Stimulated activated CD4-positive, alpha-beta T cell treated with anti-CD3 and anti-CD28 coated beads, Interleukin-1b, Interleukin-23, amount 100 ng/mL, for 1 hour (primary cell): ENCODE results near the gene MSRB1.

Experiments used
- DNase-seq, 2 donors: peaks; one replicate each; pipeline ENCODE4 v3.0.0-alpha.2; 2020; ENCODE audit warnings: low read depth in 2 of 2

MSRB1 gene

DNA sequence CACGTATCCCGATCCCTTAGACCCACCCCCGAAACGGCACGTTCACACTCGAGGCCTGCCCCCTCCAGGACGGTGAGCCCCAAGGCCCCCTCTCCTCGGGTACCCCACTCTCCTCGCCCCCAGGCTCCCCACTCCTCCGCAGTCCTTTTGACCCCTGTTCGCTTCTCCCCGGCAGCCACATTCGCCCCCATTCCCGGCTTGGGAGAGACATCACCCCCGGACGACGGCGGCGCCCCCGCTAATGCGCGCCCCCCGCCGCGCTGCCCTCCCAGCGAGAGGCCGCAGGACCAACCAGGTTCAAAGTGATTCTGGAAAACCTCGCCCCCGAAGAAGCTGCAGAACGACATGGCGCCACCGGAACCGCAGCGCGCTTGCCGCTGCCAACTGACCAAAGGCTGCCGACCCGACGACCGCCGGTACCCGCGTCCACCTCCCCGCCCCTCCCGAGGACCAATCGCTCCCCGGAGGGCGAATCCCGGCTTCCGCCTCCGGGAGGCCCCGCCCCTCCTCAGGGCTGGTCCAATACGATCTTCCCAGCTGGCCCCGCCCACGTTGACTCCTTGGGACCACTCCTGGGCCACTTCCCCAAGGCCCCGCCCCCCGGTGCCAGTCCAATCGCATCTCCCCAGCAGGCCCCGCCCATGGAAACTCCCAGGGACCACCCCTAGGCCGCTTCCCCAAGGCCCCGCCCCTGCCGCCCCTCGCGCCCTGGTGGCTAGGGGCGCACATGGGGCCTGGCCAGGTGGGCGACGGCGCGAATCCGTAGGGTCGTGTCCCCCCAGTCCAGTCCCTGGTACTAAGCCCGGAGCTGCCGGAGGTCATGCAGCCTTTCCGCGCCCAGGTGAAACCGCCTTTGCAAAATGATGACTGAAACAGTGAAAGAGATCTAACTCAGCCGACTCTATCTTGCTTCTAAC lies at the start of gene MSRB1:
Gene MSRB1, minus strand, starts transcription at position 390 of the 917 bp plus-strand sequence. Its CDS starts 43 bp downstream, at position 347.
- DNase-seq = peak; percentile 97 to 99

- peak; percentile 99 for DNase-seq
Observed at GRCh38 chr16:1991948-1992703, 49.1 kb upstream of the MSRB1 start.

- DNase-seq = no peak
Observed at GRCh38 chr16:1991588-1991947, 48.6 kb upstream of the MSRB1 start.

DNA sequence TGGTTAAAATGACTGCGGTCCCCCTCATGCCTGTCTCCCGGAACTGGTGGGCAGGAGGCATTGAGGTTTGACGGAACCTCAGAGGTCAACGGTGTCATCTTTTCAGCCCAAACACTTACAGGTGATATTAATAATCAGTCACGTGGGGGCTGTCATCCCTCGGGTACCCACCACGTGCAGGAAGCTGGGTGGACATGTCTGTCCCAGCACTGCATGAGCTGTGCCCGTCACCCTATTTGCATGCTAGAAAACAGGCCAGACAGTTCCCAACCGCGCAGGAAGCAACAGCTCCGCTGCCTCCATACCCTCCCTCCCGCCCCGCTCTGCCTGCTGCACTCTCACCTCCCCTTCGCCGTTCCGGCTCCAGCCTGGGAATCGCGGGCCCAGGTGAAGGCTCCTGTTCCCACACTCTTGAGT lies 48.1 kb upstream of the MSRB1 start:
- no peak for DNase-seq

DNA sequence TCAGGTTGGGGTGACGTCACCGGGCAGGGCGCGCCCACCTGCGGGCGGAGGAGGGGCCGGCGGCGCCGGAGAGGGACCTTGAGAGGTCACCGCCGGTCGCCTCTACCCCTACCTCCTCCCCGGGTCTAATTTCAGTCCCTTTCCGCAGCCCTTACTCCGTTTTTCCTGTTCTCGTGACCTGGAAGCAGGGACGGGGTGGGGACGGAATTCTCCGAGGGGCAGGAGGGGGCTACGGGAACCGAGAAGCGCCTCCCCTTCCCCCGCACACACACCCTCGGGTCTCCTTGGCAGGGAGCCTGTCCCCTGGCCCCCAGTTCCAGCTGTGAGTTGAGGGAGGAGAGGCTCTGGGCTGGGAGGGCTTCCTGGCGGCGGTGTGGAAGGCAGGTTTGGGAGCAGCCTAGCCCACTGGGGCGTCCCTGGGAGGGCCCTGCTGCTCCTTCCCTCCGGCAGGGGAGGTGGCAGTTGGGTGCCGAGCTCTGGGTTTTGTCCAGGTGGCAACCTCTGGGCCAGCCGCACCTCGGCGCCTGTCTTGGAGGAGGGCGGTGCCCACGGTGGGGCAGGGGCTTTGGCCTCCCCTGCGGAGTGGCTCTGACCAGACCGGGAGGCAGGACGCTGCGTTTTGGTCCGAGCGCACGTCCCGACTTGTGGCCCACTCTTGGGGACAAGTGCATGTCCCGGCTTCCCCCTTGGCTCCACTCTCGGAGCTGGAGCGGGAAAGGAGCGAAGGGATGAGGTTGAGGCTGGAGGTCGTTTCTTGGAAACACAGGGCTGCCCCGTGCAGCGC lies 47.5 kb upstream of the MSRB1 start:
- no peak for DNase-seq

DNA sequence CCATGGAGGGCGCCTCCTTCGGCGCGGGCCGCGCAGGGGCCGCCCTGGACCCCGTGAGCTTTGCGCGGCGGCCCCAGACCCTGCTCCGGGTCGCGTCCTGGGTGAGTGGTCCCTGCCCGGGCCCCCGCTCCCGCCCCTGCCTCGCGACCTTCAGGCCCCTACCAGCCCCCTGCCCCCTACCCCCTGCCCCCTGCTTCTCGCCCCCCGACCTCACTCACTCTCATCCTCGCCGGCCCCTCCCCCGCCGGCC lies 47.0 kb upstream of the MSRB1 start:
- DNase-seq = no peak

DNA sequence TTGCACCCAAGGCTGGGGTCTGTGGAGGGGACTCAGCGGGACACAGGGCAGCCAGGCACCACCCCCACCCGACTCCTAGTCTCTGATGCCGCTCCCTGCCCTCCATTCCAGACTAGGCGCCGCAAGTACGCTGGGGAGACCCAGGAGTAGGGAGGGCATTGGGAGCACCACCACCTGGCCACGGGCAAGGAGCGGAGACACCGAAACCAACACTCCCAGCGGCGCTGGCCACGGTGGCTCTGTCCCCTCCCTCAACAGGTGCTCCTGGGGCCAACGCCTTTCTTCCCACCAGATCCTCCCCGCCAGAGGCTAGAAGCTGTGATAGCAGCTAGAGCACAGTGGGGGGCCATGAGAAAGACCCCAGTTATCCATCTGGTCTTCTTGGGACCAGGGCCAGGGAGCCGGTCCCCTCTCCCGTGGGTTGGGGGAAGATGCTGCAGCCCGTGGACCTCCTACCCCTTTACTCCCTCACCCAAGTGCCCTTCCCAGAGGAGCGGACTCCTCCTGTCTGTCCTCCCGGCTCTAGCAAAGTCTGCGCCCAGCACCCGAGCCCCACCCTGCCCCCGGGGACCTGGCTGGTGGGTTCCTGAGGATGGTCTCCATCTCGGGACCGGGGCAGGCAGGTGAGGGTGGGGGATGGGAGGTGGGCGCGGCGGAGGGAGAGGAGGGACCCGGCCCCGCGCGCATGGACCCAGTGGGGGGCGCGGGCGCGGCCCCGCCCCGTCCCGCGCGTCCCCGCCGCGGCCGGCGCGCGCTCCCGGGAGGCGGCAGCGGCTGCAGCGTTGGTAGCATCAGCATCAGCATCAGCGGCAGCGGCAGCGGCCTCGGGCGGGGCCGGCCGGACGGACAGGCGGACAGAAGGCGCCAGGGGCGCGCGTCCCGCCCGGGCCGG lies 46.5 kb upstream of the MSRB1 start, which contains the start of gene SYNGR3:
Gene SYNGR3, plus strand, starts transcription at position 762 of the 892 bp plus-strand sequence. CDS start 133 bp downstream, outside the sequence.
- DNase-seq = no peak

- DNase-seq = no peak
Observed at GRCh38 chr16:1987198-1987597, 44.2 kb upstream of the MSRB1 start.

GRCh38 chr16:1985466-1986150 lies 42.6 kb upstream of the MSRB1 start:
- DNase-seq = no peak

DNA sequence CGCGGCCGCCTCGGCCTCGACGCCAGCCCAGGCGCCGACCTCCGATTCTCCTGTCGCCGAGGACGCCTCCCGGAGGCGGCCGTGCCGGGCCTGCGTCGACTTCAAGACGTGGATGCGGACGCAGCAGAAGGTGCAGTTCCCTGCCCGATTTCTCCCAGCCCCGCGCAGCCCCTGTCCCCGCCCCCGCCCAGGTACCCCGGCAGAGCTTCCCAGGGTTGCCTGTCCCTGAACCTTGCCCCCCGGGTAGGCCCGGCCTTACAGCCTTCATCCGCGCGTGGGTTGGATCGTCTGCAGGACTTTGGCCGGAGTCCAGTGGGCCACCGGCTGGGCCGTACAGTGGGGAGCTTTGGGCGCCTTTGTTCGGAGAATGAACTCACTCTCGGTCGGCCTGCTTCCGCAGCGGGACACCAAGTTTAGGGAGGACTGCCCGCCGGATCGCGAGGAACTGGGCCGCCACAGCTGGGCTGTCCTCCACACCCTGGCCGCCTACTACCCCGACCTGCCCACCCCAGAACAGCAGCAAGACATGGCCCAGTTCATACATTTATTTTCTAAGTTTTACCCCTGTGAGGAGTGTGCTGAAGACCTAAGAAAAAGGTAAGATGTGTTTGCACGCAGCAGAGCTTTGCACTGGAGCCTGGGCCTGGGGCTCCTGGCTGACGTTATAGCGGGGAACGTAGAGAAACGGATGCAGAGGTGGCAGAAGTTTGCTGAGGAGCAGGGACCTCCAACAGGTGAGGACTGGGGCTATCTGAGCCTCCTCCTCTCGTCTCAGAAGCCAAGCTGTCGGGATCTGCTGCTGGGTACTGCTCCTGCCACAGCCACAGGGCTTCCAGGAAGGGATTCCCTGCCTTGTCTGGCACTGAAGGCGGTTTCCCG lies 41.6 kb upstream of the MSRB1 start:
- DNase-seq = no peak

DNA sequence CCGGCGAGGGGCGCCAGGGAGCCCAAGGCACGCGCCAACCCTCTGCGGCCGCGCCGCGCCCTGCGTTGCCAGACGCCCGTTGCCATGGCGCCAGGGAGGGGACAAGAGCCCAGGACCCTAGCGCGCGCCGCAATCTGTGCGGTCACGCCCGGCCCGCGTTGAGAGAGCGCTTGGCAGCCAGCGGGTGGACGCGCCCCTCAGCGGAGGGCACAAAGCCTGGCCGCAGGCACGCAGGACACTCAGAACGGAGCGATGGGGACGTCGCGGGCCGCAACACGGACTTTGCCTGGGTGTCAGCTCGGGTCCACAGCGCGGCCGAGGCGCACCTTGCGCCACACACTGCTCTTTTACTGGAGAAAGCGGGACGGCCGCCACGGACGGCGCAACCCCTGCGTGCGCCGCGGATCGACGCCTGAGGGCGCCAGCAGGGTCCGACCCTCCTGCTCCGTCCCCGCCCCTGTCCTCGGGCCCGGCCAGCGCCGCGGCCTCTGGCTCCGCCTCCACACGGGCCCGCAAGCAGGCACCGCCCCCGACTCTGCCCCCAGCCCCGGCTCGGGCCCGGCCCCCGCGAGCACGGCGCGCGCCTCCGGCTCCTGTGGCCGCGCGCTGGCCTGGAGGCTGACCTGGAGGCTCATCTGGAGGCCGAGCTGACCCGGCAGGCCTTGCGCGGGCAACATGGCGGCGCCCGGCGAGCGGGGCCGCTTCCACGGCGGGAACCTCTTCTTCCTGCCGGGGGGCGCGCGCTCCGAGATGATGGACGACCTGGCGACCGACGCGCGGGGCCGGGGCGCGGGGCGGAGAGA lies 40.7 kb upstream of the MSRB1 start, which contains the start of gene GFER:
Gene GFER, plus strand, starts transcription at position 650 of the 803 bp plus-strand sequence. Its CDS starts 26 bp downstream, at position 676.
- peak in 1 of 2 donors; percentile 33 for DNase-seq

- no peak for DNase-seq
Observed at GRCh38 chr16:1982991-1983543, 40.1 kb upstream of the MSRB1 start.

DNA sequence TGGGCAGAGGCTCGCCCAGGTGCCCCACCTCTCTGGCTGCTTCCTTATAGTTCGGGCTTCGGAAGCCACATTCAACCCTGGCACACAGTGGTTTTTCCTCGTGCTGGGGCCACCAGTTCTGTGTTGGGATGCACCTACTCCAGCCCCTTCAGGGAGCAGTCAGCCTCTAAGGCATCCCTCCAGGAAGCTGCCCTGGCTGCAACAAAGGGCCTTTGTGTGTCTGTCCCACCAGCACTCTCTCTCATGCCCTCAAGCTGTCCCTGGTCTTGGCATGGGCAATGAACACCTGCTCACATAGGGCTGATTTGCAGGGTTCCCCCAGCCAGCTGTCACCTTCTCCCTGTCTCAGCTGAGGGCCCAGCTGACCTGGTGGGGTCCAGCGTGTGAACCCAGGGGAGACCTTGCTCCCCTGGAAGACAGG lies 39.0 kb upstream of the MSRB1 start:
- DNase-seq = no peak

DNA sequence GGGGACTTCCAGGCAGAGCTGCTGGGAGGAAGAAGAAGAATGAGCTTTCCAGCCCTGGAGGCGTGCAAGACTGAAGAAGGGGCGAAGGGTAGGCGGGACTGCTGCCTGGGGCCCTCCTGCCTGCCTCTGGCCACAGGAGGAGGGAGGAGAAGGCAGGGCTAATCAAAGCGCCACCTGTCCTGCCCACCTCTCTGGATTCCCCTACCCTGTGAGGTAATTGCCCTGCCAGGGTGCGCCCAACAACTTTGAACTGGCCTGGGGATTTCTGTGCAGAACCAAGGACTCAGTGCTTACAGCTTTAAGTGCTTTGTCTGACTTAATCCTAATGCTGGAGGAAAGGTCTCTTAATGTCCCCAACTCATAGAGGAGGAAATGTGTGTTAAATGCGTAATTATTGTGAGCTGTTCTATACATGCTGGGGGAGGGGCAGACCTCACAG lies 38.4 kb upstream of the MSRB1 start, which contains the start of gene NOXO1:
Gene NOXO1, minus strand, starts transcription at position 72 of the 439 bp plus-strand sequence. CDS start 290 bp downstream, outside the sequence.
- no peak for DNase-seq

DNA sequence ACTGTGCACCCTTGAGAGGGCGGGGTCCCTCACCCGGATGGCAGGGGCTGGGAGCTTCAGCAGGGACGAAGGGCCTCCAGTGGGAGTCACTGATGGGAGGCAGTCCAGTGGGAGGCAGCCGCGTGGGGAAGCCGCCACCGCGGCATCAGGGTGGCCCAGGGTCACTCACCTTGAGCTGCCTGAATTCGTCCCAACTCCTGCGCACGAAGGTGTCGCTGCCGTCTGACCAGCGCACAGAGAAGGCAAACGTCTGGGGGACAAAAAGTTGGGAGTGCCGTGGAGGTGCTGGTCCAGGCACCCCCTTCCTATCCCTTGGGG lies 37.7 kb upstream of the MSRB1 start:
- no peak for DNase-seq

DNA sequence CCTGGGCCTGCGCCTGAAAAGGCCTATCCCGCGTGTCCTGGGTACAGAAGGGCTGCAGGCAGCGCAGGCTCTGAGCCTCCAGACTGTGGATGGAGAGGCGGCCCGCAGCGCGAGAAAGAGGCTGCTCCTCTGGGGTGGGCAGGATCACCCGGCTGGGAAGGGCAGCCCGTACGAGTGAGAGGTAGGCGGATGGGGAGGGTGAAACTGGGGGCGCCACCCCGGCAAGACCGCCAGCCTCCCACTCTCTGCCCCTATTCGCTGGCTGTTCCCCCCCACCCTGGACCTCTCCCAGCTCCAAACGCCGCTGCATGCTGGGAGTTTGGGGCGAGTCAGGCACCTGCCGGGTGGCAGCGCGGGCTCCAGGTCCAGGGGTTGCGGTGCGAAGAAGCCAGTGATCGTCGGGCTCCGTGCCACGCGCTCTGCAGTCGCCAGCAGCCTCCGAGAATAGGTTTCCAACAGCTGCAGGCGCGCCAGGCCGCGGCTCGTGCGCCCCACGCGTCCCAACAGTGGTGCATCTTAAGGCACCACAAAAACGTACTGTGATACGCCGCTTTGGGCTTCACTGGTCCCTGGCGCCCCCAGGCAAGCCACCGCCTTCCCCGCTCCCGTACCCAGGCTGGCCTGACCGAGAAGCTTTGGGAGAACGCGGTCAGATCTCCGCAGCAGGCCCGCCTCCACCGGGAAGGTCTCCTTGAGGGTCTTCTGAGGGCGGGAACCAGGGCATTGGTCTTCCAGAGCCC lies 37.2 kb upstream of the MSRB1 start:
- no peak for DNase-seq

DNA sequence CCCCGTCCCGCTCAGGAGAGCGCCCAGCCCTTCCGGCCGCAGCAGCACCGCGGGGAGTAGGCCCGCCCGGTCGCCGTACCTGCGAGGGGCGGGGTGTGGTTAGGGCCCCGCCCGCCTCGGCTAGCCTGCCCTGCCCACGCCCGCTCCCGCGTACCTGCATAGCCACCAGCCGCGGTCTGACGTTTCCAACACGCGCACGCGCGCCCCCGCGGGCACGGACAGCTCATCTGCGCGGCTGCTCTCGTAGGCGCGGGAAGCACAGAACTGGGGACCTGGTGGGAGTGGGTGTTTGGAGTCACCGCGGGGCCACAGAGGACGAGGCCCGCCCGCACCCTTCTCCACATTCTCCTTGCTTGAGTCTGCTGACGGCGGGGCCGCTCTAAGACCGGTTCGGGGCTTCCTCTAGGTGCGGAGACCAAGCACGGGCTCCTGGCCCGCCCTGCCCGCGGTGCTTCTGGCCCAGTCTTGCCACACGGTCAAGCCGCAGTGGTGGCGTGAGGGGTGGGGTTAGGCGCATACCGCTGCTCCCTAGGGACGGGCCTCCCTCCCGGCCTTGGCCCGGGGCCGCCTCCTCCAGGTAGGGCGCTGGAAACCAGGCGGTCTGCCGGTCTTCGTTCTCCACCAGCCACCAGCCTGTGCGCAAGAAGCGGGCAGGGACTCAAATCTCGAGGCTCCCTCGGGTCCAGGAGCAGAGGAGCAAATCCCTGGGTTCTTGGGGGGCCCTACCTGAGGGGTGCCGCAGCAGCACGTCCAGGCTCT lies 36.5 kb upstream of the MSRB1 start:
- no peak for DNase-seq
